ENCODE results near the gene SLC35F4. TPM values are rescaled to one million over a fixed set of nuclear protein-coding genes. Genes with fewer than 3 reads are reported as not detected.

SLC35F4 gene
- total and polyA plus RNA-seq, 10 of the 15 experiments (the other 5 are each of a cell fraction or from before 2014, with no cell fraction given): 0.06 to 0.30 TPM; not detected in 8

DNA sequence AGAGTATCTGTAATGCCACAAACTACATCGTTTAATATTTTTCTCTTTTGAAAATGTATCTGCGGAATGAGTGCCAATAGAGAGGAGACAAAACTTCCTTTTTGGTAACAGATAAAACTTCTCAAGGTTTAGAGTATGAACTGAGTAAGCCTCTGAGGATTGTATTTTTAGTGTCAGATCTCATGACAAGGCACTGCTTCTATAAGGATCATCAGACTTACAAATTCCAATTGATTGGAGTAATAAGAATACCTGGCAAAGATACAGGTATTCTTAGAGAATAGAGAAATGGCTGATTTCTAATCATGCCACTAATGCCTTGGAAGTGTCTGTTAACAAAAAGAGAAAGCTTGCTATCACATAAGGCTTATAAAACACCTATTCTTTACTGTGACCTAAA is 45.3 kb downstream of the SLC35F4 start (continued):
- TF ChIP-seq, protein P1, sequence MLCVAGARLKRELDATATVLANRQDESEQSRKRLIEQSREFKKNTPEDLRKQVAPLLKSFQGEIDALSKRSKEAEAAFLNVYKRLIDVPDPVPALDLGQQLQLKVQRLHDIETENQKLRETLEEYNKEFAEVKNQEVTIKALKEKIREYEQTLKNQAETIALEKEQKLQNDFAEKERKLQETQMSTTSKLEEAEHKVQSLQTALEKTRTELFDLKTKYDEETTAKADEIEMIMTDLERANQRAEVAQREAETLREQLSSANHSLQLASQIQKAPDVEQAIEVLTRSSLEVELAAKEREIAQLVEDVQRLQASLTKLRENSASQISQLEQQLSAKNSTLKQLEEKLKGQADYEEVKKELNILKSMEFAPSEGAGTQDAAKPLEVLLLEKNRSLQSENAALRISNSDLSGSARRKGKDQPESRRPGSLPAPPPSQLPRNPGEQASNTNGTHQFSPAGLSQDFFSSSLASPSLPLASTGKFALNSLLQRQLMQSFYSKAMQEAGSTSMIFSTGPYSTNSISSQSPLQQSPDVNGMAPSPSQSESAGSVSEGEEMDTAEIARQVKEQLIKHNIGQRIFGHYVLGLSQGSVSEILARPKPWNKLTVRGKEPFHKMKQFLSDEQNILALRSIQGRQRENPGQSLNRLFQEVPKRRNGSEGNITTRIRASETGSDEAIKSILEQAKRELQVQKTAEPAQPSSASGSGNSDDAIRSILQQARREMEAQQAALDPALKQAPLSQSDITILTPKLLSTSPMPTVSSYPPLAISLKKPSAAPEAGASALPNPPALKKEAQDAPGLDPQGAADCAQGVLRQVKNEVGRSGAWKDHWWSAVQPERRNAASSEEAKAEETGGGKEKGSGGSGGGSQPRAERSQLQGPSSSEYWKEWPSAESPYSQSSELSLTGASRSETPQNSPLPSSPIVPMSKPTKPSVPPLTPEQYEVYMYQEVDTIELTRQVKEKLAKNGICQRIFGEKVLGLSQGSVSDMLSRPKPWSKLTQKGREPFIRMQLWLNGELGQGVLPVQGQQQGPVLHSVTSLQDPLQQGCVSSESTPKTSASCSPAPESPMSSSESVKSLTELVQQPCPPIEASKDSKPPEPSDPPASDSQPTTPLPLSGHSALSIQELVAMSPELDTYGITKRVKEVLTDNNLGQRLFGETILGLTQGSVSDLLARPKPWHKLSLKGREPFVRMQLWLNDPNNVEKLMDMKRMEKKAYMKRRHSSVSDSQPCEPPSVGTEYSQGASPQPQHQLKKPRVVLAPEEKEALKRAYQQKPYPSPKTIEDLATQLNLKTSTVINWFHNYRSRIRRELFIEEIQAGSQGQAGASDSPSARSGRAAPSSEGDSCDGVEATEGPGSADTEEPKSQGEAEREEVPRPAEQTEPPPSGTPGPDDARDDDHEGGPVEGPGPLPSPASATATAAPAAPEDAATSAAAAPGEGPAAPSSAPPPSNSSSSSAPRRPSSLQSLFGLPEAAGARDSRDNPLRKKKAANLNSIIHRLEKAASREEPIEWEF (IDR thresholded peaks at IDR 0.05; ENCODE audit: insufficient replicate concordance, low read depth, low read length): no peak

DNA sequence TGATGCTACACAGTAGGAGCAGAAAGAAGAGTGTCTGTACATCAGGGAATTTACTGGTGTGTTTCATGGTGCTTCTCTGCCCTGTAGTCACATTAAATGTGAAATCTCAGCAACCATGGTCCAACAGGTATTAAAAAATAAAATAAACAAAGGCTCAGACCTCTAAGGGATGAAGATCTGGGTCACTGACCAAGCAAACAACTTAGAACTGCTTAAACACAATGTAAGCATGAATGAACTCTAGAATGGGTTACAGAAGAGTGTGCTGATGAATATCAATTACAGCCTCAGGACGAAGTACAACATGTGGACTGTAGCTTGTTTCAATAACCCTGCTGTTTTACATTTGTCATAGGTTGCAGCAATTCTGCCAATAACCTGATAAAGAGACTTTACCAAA is 47.4 kb downstream of the SLC35F4 start:
- WGBS (ENCODE audit: insufficient coverage, insufficient replicate concordance, low lambda C conversion rate, missing lambda C conversion rate): 0% methylated on average over 1 of the region's 1 CpG
- no peaks in the 10 kb centered on the region for H3K4me1 ChIP-seq (ENCODE audit: control insufficient read depth, insufficient read depth, low read length)
- ChIA-PET CTCF (no interaction called here), RAD21 (ENCODE audit: unreplicated experiment) (no interaction called here), POLR2A (no interaction called here), SMC1A (ENCODE audit: uncharacterized antibody, unreplicated experiment) (no interaction called here)
- no peak overlapping the region for H2AFZ ChIP-seq (ENCODE audit: control insufficient read depth, low read depth, low read length)
- no peaks in the 10 kb centered on the region for H3K79me2 ChIP-seq (ENCODE audit: control insufficient read depth, insufficient read depth, low read length)
- no peaks in the 10 kb centered on the region for H4K20me1 ChIP-seq (ENCODE audit: control insufficient read depth, insufficient read depth)
- no peaks in the 10 kb centered on the region for H3K36me3 ChIP-seq (ENCODE audit: control insufficient read depth in 2 of 2, insufficient read depth in 2 of 2, low read length in 1 of 2)
- no peak overlapping the region for H3K4me2 ChIP-seq (ENCODE audit: control insufficient read depth, insufficient read depth)
- no peak overlapping the region for H3K4me3 ChIP-seq
- no peaks in the 10 kb centered on the region for H3K9me3 ChIP-seq (replicated peaks; ENCODE audit: control insufficient read depth, insufficient read depth, low read length)
- DNase-seq (ENCODE audit: low read depth, low spot score) (no peak), ATAC-seq (no peak), FAIRE-seq (no peak)
- in situ Hi-C loops (cut with MboI) (no loop called here), intact Hi-C loops (cut with micrococcal nuclease; ENCODE audit: unreplicated experiment) (no loop called here)
- no peak for TF ChIP-seq IKZF1 (conservative IDR thresholded peaks at IDR 0.05)
- no peak for TF ChIP-seq RFX5 (IDR thresholded peaks at IDR 0.05; ENCODE audit: low read depth, low read length)
- no peak for TF ChIP-seq MEF2A (IDR thresholded peaks at IDR 0.05; ENCODE audit: insufficient read depth, low read depth, low read length)
- no peak for TF ChIP-seq EZH2 (IDR thresholded peaks at IDR 0.05; ENCODE audit: borderline replicate concordance, control insufficient read depth, low read depth, low read length)
- TF ChIP-seq MTA2 (IDR thresholded peaks at IDR 0.05; ENCODE audit: low read depth): no peak
- no peak for TF ChIP-seq SMARCA5 (IDR thresholded peaks at IDR 0.05)
- no peaks in the 10 kb centered on the region for H3K27me3 ChIP-seq (replicated peaks in 1 of 2; ENCODE audit: control insufficient read depth in 2 of 2, insufficient read depth in 2 of 2, low read length in 1 of 2)
- H3K9ac ChIP-seq (ENCODE audit: control insufficient read depth, insufficient read depth, low read length): no peak overlapping the region
- BruUV-seq (replicated peaks): no TSS peak
- no peak overlapping the region for H3K27ac ChIP-seq (ENCODE audit: control insufficient read depth, insufficient read depth)
